D721Med (cell line): ENCODE measurements around the gene RHEB.
A peak's percentile ranks its signal among the peaks of the same experiment; 100 is the strongest.

ENCODE experiments used
- DNase-seq: peaks from one replicate; pipeline ENCODE4 v3.0.0; 2011; ENCODE audit warnings: low spot score; ENCODE audit not compliant: insufficient read length
- FAIRE-seq: peaks from 2 replicates; lab custom pipeline; 2011; peaks lifted over from hg19 to GRCh38; lab: Jason Lieb, UNC
- CTCF ChIP-seq: IDR thresholded peaks from 2 replicates; pipeline ENCODE4 v1.5.1; 2012; ENCODE audit warnings: mild to moderate bottlenecking, control low read depth; ENCODE audit not compliant: insufficient read depth; ENCODE audit errors: missing control alignments

RHEB gene

GRCh38 chr7:151459726-151460473 lies 59.8 kb downstream of the RHEB start:
- DNase-seq, result no peak
- TF ChIP-seq CTCF, result peak; percentile 40
- FAIRE-seq, result no peak

- no peak for TF ChIP-seq CTCF
These were observed 62.2 kb downstream of the RHEB start for GRCh38 chr7:151457534-151457933.

GRCh38 chr7:151456782-151457181 lies 62.9 kb downstream of the RHEB start:
- DNase-seq, result no peak
- no peak for FAIRE-seq
- no peak for TF ChIP-seq CTCF

More at GRCh38 chr7:151457534-151457933, 62.2 kb downstream of the RHEB start:
- no peak for FAIRE-seq
- DNase-seq, result no peak

GRCh38 chr7:151456276-151456675 lies 63.4 kb downstream of the RHEB start:
- FAIRE-seq, result no peak
- no peak for DNase-seq
- no peak for TF ChIP-seq CTCF

DNA sequence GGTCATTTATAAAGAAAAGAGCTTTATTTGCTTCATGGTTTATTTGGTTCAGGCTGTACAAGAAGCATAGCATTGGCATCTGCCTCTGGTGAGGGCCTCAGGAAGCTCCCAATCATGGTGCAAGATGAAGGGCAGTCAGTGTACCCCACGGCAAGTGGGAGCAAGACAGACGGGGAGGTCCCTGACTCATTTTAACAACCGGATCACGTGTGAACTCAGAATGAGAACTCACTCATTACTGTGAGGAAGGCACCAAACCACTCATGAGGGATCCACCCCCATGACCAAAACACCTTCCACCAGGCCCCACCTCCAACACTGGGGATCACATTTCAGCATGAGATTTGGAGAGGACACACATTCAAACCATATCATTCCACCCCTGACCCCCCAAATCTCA lies 64.0 kb downstream of the RHEB start:
- FAIRE-seq, result no peak
- no peak for TF ChIP-seq CTCF

GRCh38 chr7:151454932-151455530 lies 64.7 kb downstream of the RHEB start:
- TF ChIP-seq CTCF, result no peak
- FAIRE-seq, result no peak
- DNase-seq, result peak; percentile 14

More for the DNA sequence above, 64.0 kb downstream of the RHEB start:
- DNase-seq, result no peak

GRCh38 chr7:151454305-151454704 lies 65.4 kb downstream of the RHEB start:
- FAIRE-seq, result no peak
- TF ChIP-seq CTCF, result no peak
- no peak for DNase-seq
